B cell (primary cell): ENCODE measurements around the gene PLBD2. TPM values are rescaled to one million over a fixed set of nuclear protein-coding genes. Genes with fewer than 3 reads are reported as not detected.

Experiments
- ATAC-seq: fragments of 200-7000 bp; cut with Tn5 transposase; one replicate; pipeline ENCODE4 v1.10.0; 2021; ENCODE audit warnings: low read depth, mild to moderate bottlenecking, moderate number of reproducible peaks, moderate library complexity
- CTCF ChIA-PET: fragments of 350-600 bp; sonication (Branson Sonifier 250); formaldehyde crosslinking; loops from one replicate; lab custom pipeline; 2021; ENCODE audit warnings: antibody characterized with exemption, inconsistent platforms; lab: Charles Lee
- POLR2A ChIA-PET: fragments of 350-600 bp; sonication (Branson Sonifier 250); formaldehyde crosslinking; loops from one replicate; lab custom pipeline; 2021; ENCODE audit warnings: antibody characterized with exemption; lab: Charles Lee
- DNase-seq: peaks from one replicate; pipeline ENCODE4 v3.0.0; 2013
- H2AFZ ChIP-seq: 2 replicates; pipeline ENCODE4 v1.6.1; 2012; ENCODE audit warnings: mild to moderate bottlenecking, low read depth, low read length; ENCODE audit not compliant: insufficient read depth, poor library complexity, severe bottlenecking
- H3K27ac ChIP-seq, 2 donors: 1 replicate in 1 of 2; 2 replicates in 1 of 2; pipeline ENCODE4 v1.5.1; 2012 to 2013; ENCODE audit warnings: low read length in 2 of 2, mild to moderate bottlenecking in 2 of 2, moderate library complexity in 1 of 2
- H3K27me3 ChIP-seq, 4 experiments: fragments of 200-600 bp in 1 of 4; sonication (generic) in 1 of 4; replicated peaks in 1 of 4; 1 replicate in 2 of 4; 2 replicates in 2 of 4; pipeline versions ENCODE4 v1.6.1 to v1.7.0; 2013 to 2016; ENCODE audit warnings: low read length in 3 of 4, mild to moderate bottlenecking in 2 of 4, mixed read lengths in 1 of 4, moderate library complexity in 1 of 4; ENCODE audit not compliant: insufficient read depth in 4 of 4, control insufficient read depth in 3 of 4; ENCODE audit errors: control extremely low read depth in 1 of 4
- H3K36me3 ChIP-seq, 2 experiments: replicated peaks in 1 of 2; 1 replicate in 1 of 2; 2 replicates in 1 of 2; pipeline versions ENCODE4 v1.6.1 to v1.7.1; 2013; ENCODE audit warnings: low read length in 1 of 2; ENCODE audit not compliant: insufficient read depth in 2 of 2, control insufficient read depth in 1 of 2; ENCODE audit errors: control extremely low read depth in 1 of 2, extremely low read depth in 1 of 2
- H3K4me1 ChIP-seq, 2 donors: fragments of 200-600 bp in 1 of 2; sonication (generic) in 1 of 2; 1 replicate in 1 of 2; 2 replicates in 1 of 2; pipeline versions ENCODE4 v1.5.1 to v1.6.1; 2013 to 2017; ENCODE audit warnings: low read length in 2 of 2; ENCODE audit not compliant: control insufficient read depth in 2 of 2, insufficient read depth in 2 of 2
- H3K4me2 ChIP-seq: replicated peaks from 2 replicates; pipeline ENCODE3; 2012; ENCODE audit warnings: mild to moderate bottlenecking, low read depth, low read length; ENCODE audit not compliant: poor library complexity, severe bottlenecking
- H3K4me3 ChIP-seq, 5 experiments: fragments of 200-600 bp in 1 of 5; sonication (generic) in 1 of 5; 1 replicate in 3 of 5; 2 replicates in 2 of 5; pipeline versions ENCODE4 v1.5.1 to v1.7.0; 2011 to 2016; ENCODE audit warnings: low read length in 4 of 5, mild to moderate bottlenecking in 4 of 5, low read depth in 2 of 5, control low read depth in 1 of 5, moderate library complexity in 1 of 5; ENCODE audit not compliant: insufficient read depth in 1 of 5; ENCODE audit errors: control extremely low read depth in 1 of 5, extremely low read depth in 1 of 5
- H3K79me2 ChIP-seq: fragments of 200-600 bp; sonication (generic); one replicate; pipeline ENCODE4 v1.6.0; 2016; ENCODE audit warnings: low read length; ENCODE audit not compliant: control insufficient read depth, insufficient read depth
- H3K9ac ChIP-seq: fragments of 200-600 bp; sonication (generic); 2 replicates; pipeline ENCODE4 v1.6.1; 2017; ENCODE audit warnings: mild to moderate bottlenecking, low read length, moderate library complexity
- H3K9me3 ChIP-seq, 3 donors: one replicate each; pipeline versions ENCODE4 v1.6.1 to v1.7.1; 2013; ENCODE audit warnings: low read length in 2 of 3; ENCODE audit not compliant: control insufficient read depth in 2 of 3, insufficient read depth in 1 of 3; ENCODE audit errors: control extremely low read depth in 1 of 3
- H4K20me1 ChIP-seq: 2 replicates; pipeline ENCODE4 v1.6.0; 2012; ENCODE audit warnings: mild to moderate bottlenecking, low read length; ENCODE audit not compliant: insufficient read depth, control insufficient read depth, poor library complexity, severe bottlenecking
- H3K27ac Mint-ChIP-seq: one replicate; pipeline ENCODE4 v1.8.0; 2021; ENCODE audit warnings: mixed read lengths
- H3K27me3 Mint-ChIP-seq: one replicate; pipeline ENCODE4 v1.8.0; 2021; ENCODE audit warnings: mixed read lengths
- H3K4me1 Mint-ChIP-seq: one replicate; pipeline ENCODE4 v1.8.0; 2021; ENCODE audit warnings: mixed read lengths
- H3K4me3 Mint-ChIP-seq: one replicate; pipeline ENCODE4 v1.8.0; 2021; ENCODE audit warnings: mixed read lengths
- H3K9me3 Mint-ChIP-seq: one replicate; pipeline ENCODE4 v1.8.0; 2022; ENCODE audit warnings: mixed read lengths; ENCODE audit not compliant: insufficient read depth
- CTCF ChIP-seq: fragments of 200-600 bp; IDR thresholded peaks from one replicate; pipeline ENCODE4 v1.8.0; 2022; ENCODE audit warnings: antibody characterized with exemption, mild to moderate bottlenecking
- EZH2 ChIP-seq: IDR thresholded peaks from 2 replicates; pipeline ENCODE4 v1.6.1; 2012; ENCODE audit warnings: borderline replicate concordance, low read depth, mild to moderate bottlenecking, moderate library complexity, low read length; ENCODE audit not compliant: insufficient read depth, poor library complexity, severe bottlenecking
- WGBS: methylation state at CpG from one replicate; pipeline ENCODE4 v1.1.5; 2013; ENCODE audit warnings: missing lambda C conversion rate; ENCODE audit not compliant: insufficient coverage; 5-methylcytosine and 5-hydroxymethylcytosine counted together
- intact Hi-C: fragments of 100-400 bp; cut with micrococcal nuclease; formaldehyde crosslinking; loops from one replicate; pipeline ENCODE4 v1.10.0; 2022
- polyA minus RNA-seq: library from RNA; depleted of rRNA, polyadenylated mRNA; stranded (reverse); fragments of >200 nt; gene quantifications from 2 replicates; pipeline ENCODE4 v1.2.3, GENCODE V29; 2012
- polyA plus RNA-seq: library from polyadenylated mRNA; depleted of rRNA; stranded (reverse); fragments of >200 nt; gene quantifications from 2 replicates; pipeline ENCODE4 v1.2.3, GENCODE V29; 2012
- total RNA-seq, 2 donors: library from RNA; stranded (reverse); fragments of 120-200 nt in 1 of 2; gene quantifications; 1 replicate in 1 of 2; 2 replicates in 1 of 2; pipeline versions ENCODE4 v1.2.3 to v1.2.4, GENCODE V29; 2013 to 2022

The PLBD2 gene
- 11.6 and 14.0 TPM in 2 replicates for total RNA-seq
- total RNA-seq (2013), result 1.8 TPM
- 1.9 and 2.9 TPM in 2 replicates for polyA plus RNA-seq
- polyA minus RNA-seq, result 4.1 and 4.8 TPM in 2 replicates

- peaks cover 12% of the 10 kb centered on the region for H3K4me1 Mint-ChIP-seq
- TF ChIP-seq CTCF (no peak), EZH2 (no peak)
Observed at GRCh38 chr12:113358381-113359132, at the start of gene PLBD2. Gene PLBD2, plus strand, starts transcription at chr12:113358587. Its CDS starts 14 bp downstream, at chr12:113358601.

GRCh38 chr12:113310489-113310888, 47.9 kb upstream of the PLBD2 start:
- Histone ChIP-seq H2AFZ (no peak overlapping the region), H3K4me1 (no peaks in the 10 kb centered on the region), H3K4me3 (no peak overlapping the region), H3K36me3 (peaks cover 0 to 15% of the 10 kb centered on the region in 2 experiments), H3K27ac (no peak overlapping the region), H3K27me3 (no peaks in the 10 kb centered on the region), H4K20me1 (no peaks in the 10 kb centered on the region), H3K4me2 (no peak overlapping the region), H3K79me2 (no peaks in the 10 kb centered on the region), H3K9me3 (no peaks in the 10 kb centered on the region), H3K9ac (no peak overlapping the region)
- H3K9me3 Mint-ChIP-seq, result peaks cover 2% of the 10 kb centered on the region
- no peak for DNase-seq
- no peak for TF ChIP-seq EZH2
- TF ChIP-seq CTCF, result no peak
- H3K27ac Mint-ChIP-seq, result no peak overlapping the region
- no peak for ATAC-seq
- CTCF ChIA-PET, result interaction anchor here (0.6 to 1.2 kb wide), 3 partner anchors 9 to 27 kb away, joined by 3 read pairs; no protein-coding TSS in a partner anchor
- no peaks in the 10 kb centered on the region for H3K27me3 Mint-ChIP-seq
- WGBS, result 100% methylated on average over 1 of the region's 1 CpG
- H3K4me3 Mint-ChIP-seq, result no peak overlapping the region
- intact Hi-C loops, result loop anchor here (10.0 kb wide), 1 partner anchor 424 kb away; no protein-coding TSS in a partner anchor
- H3K4me1 Mint-ChIP-seq, result no peaks in the 10 kb centered on the region
- POLR2A ChIA-PET, result no interaction called here

More at GRCh38 chr12:113358381-113359132, at the start of gene PLBD2:
- H3K4me3 Mint-ChIP-seq, result peak within 1 kb of the TSS; percentile 91
- H2AFZ ChIP-seq, result peak within 1 kb of the TSS; percentile 86
- H3K4me1 ChIP-seq, result peaks cover 11 to 18% of the 10 kb centered on the region in 2 donors
- H3K27ac ChIP-seq, result peak within 1 kb of the TSS; percentile 36 to 79
- DNase-seq (peak; percentile 97), ATAC-seq (peak; percentile 97)
- peaks cover 0 to 2% (median 0%) of the 10 kb centered on the region in 4 experiments for H3K27me3 ChIP-seq
- H3K4me2 ChIP-seq, result peak within 1 kb of the TSS; percentile 95
- peak within 1 kb of the TSS; percentile 80 for H3K9ac ChIP-seq
- no peaks in the 10 kb centered on the region for H4K20me1 ChIP-seq
- no peaks in the 10 kb centered on the region for H3K9me3 Mint-ChIP-seq
- CTCF ChIA-PET, result no interaction called here
- H3K27me3 Mint-ChIP-seq, result no peaks in the 10 kb centered on the region
- H3K79me2 ChIP-seq, result no peaks in the 10 kb centered on the region
- intact Hi-C loops, result loop anchor here (1.0 to 5.0 kb wide), 5 partner anchors 23 to 173 kb away; partner anchors contain the start of genes DDX54, RITA1, SDSL and SLC8B1
- peak within 1 kb of the TSS; percentile 51 to 90 (median 68) for H3K4me3 ChIP-seq
- 2% methylated on average over 67 of the region's 67 CpGs for WGBS
- no peaks in the 10 kb centered on the region for H3K36me3 ChIP-seq
- H3K27ac Mint-ChIP-seq, result peak within 1 kb of the TSS; percentile 91
- H3K9me3 ChIP-seq, result no peaks in the 10 kb centered on the region
- POLR2A ChIA-PET, result interaction anchor here (0.6 to 0.7 kb wide), 2 partner anchors 155 to 1416 kb away, joined by 4 to 9 read pairs; no protein-coding TSS in a partner anchor
